HepG2 (cell line): Measurements from ENCODE around the gene NFE2L3. TPM values are rescaled to one million over a fixed set of nuclear protein-coding genes. Genes with fewer than 3 reads are reported as not detected.

Experiments
- ASH2L ChIP-seq: fragments of 300-600, 200-600 bp; sonication (generic); IDR thresholded peaks from 2 replicates; pipeline ENCODE4 v1.7.0; 2017; ENCODE audit warnings: low read depth, mild to moderate bottlenecking, moderate library complexity, mixed read lengths, low read length; ENCODE audit not compliant: insufficient read length
- ATAD3A ChIP-seq: sonication (generic); formaldehyde crosslinking; IDR thresholded peaks from 2 replicates; pipeline ENCODE4 v1.4.0; 2020; ENCODE audit warnings: missing genetic modification reagents
- CBFB ChIP-seq: sonication (generic); formaldehyde crosslinking; IDR thresholded peaks from 2 replicates; pipeline ENCODE4 v1.4.0; 2020; ENCODE audit warnings: missing genetic modification reagents
- FOXP1 ChIP-seq, 2 experiments: fragments of 450-650 bp in 1 of 2; IDR thresholded peaks; 2 replicates each; pipeline ENCODE4 v1.6.1; 2017 to 2018; ENCODE audit warnings: antibody characterized with exemption in 1 of 2
- HINFP ChIP-seq: sonication (generic); formaldehyde crosslinking; IDR thresholded peaks from 2 replicates; pipeline ENCODE4 v1.4.0; 2020; ENCODE audit warnings: low read depth, mild to moderate bottlenecking, missing genetic modification reagents
- ISX ChIP-seq: sonication (generic); formaldehyde crosslinking; conservative IDR thresholded peaks from 2 replicates; pipeline ENCODE4 v1.5.0; 2020; ENCODE audit warnings: missing genetic modification reagents
- MEIS2 ChIP-seq: sonication (generic); formaldehyde crosslinking; IDR thresholded peaks from 2 replicates; pipeline ENCODE4 v1.9.0; 2021; ENCODE audit warnings: mild to moderate bottlenecking, missing genetic modification reagents
- NKX3-1 ChIP-seq: sonication (generic); formaldehyde crosslinking; IDR thresholded peaks from 2 replicates; pipeline ENCODE4 v1.5.0; 2020; ENCODE audit warnings: missing genetic modification reagents
- NPAS2 ChIP-seq: sonication (generic); formaldehyde crosslinking; IDR thresholded peaks from 2 replicates; pipeline ENCODE4 v1.8.0; 2022; ENCODE audit warnings: mild to moderate bottlenecking, missing genetic modification reagents, borderline replicate concordance
- NR3C1 ChIP-seq: sonication (generic); formaldehyde crosslinking; IDR thresholded peaks from 2 replicates; pipeline ENCODE4 v1.4.0; 2020; ENCODE audit warnings: missing genetic modification reagents
- PITX1 ChIP-seq: sonication (generic); formaldehyde crosslinking; IDR thresholded peaks from 2 replicates; pipeline ENCODE4 v1.5.1; 2020; ENCODE audit warnings: mild to moderate bottlenecking, missing genetic modification reagents
- PRMT3 ChIP-seq: sonication (generic); formaldehyde crosslinking; IDR thresholded peaks from 2 replicates; pipeline ENCODE4 v1.8.1; 2022; ENCODE audit warnings: low read depth, mild to moderate bottlenecking, moderate library complexity, missing genetic modification reagents, borderline replicate concordance
- PRPF4 ChIP-seq: fragments of 200-400 bp; formaldehyde crosslinking; IDR thresholded peaks from 2 replicates; pipeline ENCODE4 v1.6.1; 2016; ENCODE audit warnings: low read length, low read depth; ENCODE audit not compliant: poor library complexity, severe bottlenecking
- SRSF4 ChIP-seq: fragments of 200-400 bp; formaldehyde crosslinking; IDR thresholded peaks from one replicate; pipeline ENCODE4 v1.6.1; 2018; ENCODE audit warnings: mild to moderate bottlenecking, low read depth, low read length, moderate library complexity; ENCODE audit not compliant: poor library complexity, severe bottlenecking
- SSRP1 ChIP-seq: IDR thresholded peaks from 2 replicates; pipeline ENCODE4 v1.6.1; 2016; ENCODE audit warnings: control low read depth
- TBP ChIP-seq: sonication (generic); formaldehyde crosslinking; IDR thresholded peaks from 2 replicates; pipeline ENCODE4 v1.5.0; 2020; ENCODE audit warnings: missing genetic modification reagents
- YY1 ChIP-seq: IDR thresholded peaks from 2 replicates; pipeline ENCODE4 v1.6.1; 2011; ENCODE audit warnings: low read length, low read depth, moderate library complexity, mild to moderate bottlenecking; ENCODE audit not compliant: insufficient read depth, insufficient replicate concordance
- ZNF12 ChIP-seq: sonication (generic); formaldehyde crosslinking; IDR thresholded peaks from 2 replicates; pipeline ENCODE4 v1.5.0; 2020; ENCODE audit warnings: missing genetic modification reagents
- ZNF3 ChIP-seq: IDR thresholded peaks from 2 replicates; pipeline ENCODE4 v1.7.0; 2017; ENCODE audit warnings: inconsistent platforms
- ZNF331 ChIP-seq: sonication (generic); formaldehyde crosslinking; IDR thresholded peaks from 2 replicates; pipeline ENCODE4 v1.4.0; 2020; ENCODE audit warnings: missing genetic modification reagents
- ZNF350 ChIP-seq: sonication (generic); formaldehyde crosslinking; IDR thresholded peaks from 2 replicates; pipeline ENCODE4 v1.4.0; 2020; ENCODE audit warnings: mild to moderate bottlenecking, low read depth, missing genetic modification reagents, borderline replicate concordance
- ZNF607 ChIP-seq: sonication (generic); formaldehyde crosslinking; IDR thresholded peaks from 2 replicates; pipeline ENCODE4 v1.5.1; 2020; ENCODE audit warnings: missing genetic modification reagents, mild to moderate bottlenecking, borderline replicate concordance
- polyA plus RNA-seq, 8 experiments: library from polyadenylated mRNA; depleted of rRNA in 3 of 8; stranded (reverse) in 7 of 8; unstranded in 1 of 8; fragments of >200 nt; fragmentation: Illumina TruSeq in 4 of 8; extraction: Trizol in 4 of 8; gene quantifications; 2 replicates each; pipeline versions ENCODE4 v1.2.1 to v1.2.3, GENCODE V29; 2011 to 2016; ENCODE audit warnings: low read depth in 4 of 8, missing spikeins in 1 of 8, mixed read lengths in 1 of 8; ENCODE audit not compliant: insufficient read depth in 1 of 8
- total RNA-seq, 5 experiments: library from RNA; depleted of rRNA; stranded (reverse); fragments of >200 nt; fragmentation: Illumina TruSeq; extraction: Trizol; gene quantifications; 2 replicates each; pipeline ENCODE4 v1.2.3, GENCODE V29; 2016; ENCODE audit warnings: low read depth in 1 of 5
- TF ChIP-seq, protein P1 (sequence below): sonication (generic); formaldehyde crosslinking; IDR thresholded peaks from 2 replicates; pipeline ENCODE4 v1.5.0; 2020; ENCODE audit warnings: missing genetic modification reagents, mild to moderate bottlenecking, borderline replicate concordance
- TF ChIP-seq, protein P2 (sequence below): sonication (generic); formaldehyde crosslinking; IDR thresholded peaks from 2 replicates; pipeline ENCODE4 v1.8.0; 2022; ENCODE audit warnings: mild to moderate bottlenecking, missing genetic modification reagents, moderate library complexity
- TF ChIP-seq, protein P3 (sequence below): sonication (generic); formaldehyde crosslinking; IDR thresholded peaks from 2 replicates; pipeline ENCODE4 v1.4.0; 2020; ENCODE audit warnings: missing genetic modification reagents, borderline replicate concordance

The NFE2L3 gene
- total and polyA plus RNA-seq, 2 of the 13 experiments (the other 11 are each of a cell fraction or from before 2014, with no cell fraction given), result 11.4 to 19.4 TPM

DNA sequence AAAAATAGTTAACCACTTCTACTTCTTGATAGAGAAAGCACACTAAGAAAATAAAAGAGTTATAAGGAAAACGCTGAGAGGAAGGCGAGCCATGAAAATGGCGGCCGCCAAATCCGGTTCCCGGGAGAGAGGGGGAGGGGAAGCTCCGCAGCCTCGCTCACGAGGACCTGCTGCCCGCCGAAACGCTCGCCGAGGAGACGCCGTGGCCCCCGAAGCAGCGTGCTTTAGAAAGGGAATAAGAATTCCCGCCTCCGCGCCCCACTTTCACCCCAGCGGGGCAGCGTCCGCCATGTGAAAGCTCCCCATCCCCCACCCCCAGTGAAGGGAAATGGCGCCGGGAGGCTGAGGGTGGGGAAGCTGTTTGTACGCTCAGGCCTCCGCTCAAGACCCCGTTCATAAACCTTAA is 48.0 kb downstream of the NFE2L3 start (continued):
- TF ChIP-seq ATAD3A (CRISPR knock-in tag) (no peak), NPAS2 (no peak), FOXP1 (IDR thresholded peaks at IDR 0.05) (no peak), FOXP1 (CRISPR knock-in tag; IDR thresholded peaks at IDR 0.05) (0 out of 2 replicates have a peak, but pooled peaks have one; percentile 3), ASH2L (peak; percentile 78), NKX3-1 (CRISPR knock-in tag) (no peak), ZNF607 (no peak), MEIS2 (CRISPR knock-in tag) (no peak), TBP (CRISPR knock-in tag) (no peak), ISX (no peak), ZNF3 (no peak), ZNF350 (no peak), ZNF331 (CRISPR knock-in tag) (no peak; the same call in 1 of the 2 replicates), CBFB (CRISPR knock-in tag) (no peak), PRPF4 (peak; percentile 99), NR3C1 (CRISPR knock-in tag) (no peak), PITX1 (CRISPR knock-in tag) (no peak), ZNF12 (CRISPR knock-in tag) (no peak), HINFP (CRISPR knock-in tag) (no peak), PRMT3 (no peak), SSRP1 (no peak), SRSF4 (peak; percentile 25), YY1 (peak; percentile 91)
- TF ChIP-seq, protein P1, sequence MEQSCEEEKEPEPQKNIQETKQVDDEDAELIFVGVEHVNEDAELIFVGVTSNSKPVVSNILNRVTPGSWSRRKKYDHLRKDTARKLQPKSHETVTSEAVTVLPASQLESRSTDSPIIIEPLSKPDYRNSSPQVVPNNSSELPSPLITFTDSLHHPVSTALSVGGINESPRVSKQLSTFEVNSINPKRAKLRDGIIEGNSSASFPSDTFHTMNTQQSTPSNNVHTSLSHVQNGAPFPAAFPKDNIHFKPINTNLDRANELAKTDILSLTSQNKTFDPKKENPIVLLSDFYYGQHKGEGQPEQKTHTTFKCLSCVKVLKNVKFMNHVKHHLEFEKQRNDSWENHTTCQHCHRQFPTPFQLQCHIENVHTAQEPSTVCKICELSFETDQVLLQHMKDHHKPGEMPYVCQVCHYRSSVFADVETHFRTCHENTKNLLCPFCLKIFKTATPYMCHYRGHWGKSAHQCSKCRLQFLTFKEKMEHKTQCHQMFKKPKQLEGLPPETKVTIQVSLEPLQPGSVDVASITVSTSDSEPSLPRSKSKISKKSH, result no peak
- TF ChIP-seq, protein P2, sequence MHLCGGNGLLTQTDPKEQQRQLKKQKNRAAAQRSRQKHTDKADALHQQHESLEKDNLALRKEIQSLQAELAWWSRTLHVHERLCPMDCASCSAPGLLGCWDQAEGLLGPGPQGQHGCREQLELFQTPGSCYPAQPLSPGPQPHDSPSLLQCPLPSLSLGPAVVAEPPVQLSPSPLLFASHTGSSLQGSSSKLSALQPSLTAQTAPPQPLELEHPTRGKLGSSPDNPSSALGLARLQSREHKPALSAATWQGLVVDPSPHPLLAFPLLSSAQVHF, result no peak
- TF ChIP-seq, protein P3, sequence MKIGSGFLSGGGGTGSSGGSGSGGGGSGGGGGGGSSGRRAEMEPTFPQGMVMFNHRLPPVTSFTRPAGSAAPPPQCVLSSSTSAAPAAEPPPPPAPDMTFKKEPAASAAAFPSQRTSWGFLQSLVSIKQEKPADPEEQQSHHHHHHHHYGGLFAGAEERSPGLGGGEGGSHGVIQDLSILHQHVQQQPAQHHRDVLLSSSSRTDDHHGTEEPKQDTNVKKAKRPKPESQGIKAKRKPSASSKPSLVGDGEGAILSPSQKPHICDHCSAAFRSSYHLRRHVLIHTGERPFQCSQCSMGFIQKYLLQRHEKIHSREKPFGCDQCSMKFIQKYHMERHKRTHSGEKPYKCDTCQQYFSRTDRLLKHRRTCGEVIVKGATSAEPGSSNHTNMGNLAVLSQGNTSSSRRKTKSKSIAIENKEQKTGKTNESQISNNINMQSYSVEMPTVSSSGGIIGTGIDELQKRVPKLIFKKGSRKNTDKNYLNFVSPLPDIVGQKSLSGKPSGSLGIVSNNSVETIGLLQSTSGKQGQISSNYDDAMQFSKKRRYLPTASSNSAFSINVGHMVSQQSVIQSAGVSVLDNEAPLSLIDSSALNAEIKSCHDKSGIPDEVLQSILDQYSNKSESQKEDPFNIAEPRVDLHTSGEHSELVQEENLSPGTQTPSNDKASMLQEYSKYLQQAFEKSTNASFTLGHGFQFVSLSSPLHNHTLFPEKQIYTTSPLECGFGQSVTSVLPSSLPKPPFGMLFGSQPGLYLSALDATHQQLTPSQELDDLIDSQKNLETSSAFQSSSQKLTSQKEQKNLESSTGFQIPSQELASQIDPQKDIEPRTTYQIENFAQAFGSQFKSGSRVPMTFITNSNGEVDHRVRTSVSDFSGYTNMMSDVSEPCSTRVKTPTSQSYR (CRISPR knock-in tag), result peak; percentile 94
